HCT116 (cell line): ENCODE results near the gene SNX22. TPM values are rescaled to one million over a fixed set of nuclear protein-coding genes. Genes with fewer than 3 reads are reported as not detected.

Source experiments
- ATAC-seq: fragments of 200-7000 bp; cut with Tn5 transposase; 2 replicates; pipeline ENCODE4 v1.9.1; 2020; ENCODE audit warnings: mild to moderate bottlenecking, moderate library complexity
- BruUV-seq: library from RNA; stranded (reverse); fragments of 400-500 nt; replicated peaks from 2 replicates; lab custom pipeline; 2021; lab: Mats Ljungman, UMichigan
- CTCF ChIA-PET: fragments of 300-600 bp; sonication (Branson Sonifier 250); formaldehyde crosslinking; loops from one replicate; lab custom pipeline; 2021; ENCODE audit warnings: antibody characterized with exemption; lab: Charles Lee
- POLR2A ChIA-PET: fragments of 300-600, 350-600 bp; sonication (Branson Sonifier 250); formaldehyde crosslinking; loops from one replicate; lab custom pipeline; 2021; ENCODE audit warnings: antibody characterized with exemption; lab: Charles Lee
- RAD21 ChIA-PET, 2 experiments: fragments of 300-600 bp; sonication (Branson Sonifier 250); formaldehyde crosslinking; loops; one replicate each; lab custom pipeline; 2023; ENCODE audit warnings: low total read pairs in 2 of 2; ENCODE audit not compliant: uncharacterized antibody in 2 of 2, unreplicated experiment in 2 of 2, low non-redundant PET in 1 of 2; lab: Charles Lee
- DNase-seq: peaks from one replicate; pipeline ENCODE4 v3.0.0-alpha.2; 2010; ENCODE audit warnings: low read depth, low spot score
- H2AFZ ChIP-seq: fragments of 200-600 bp; shearing (Covaris generic), sonication (generic); 2 replicates; pipeline ENCODE4 v1.6.1; 2017; ENCODE audit warnings: low read depth, mixed run types, mixed read lengths, antibody characterized with exemption, low read length; ENCODE audit not compliant: poor library complexity, severe bottlenecking
- H3K27ac ChIP-seq: 2 replicates; pipeline ENCODE4 v1.5.1; 2012; ENCODE audit warnings: low read depth, low read length
- H3K27me3 ChIP-seq: fragments of 200-600 bp; sonication (generic); 2 replicates; pipeline ENCODE4 v1.6.1; 2016; ENCODE audit warnings: mixed run types, low read length, mixed read lengths; ENCODE audit not compliant: insufficient read depth
- H3K36me3 ChIP-seq, 2 experiments: fragments of 200-500 bp in 1 of 2; fragments of 200-600 bp in 1 of 2; sonication (Bioruptor generic) in 1 of 2; sonication (generic) in 1 of 2; 2 replicates each; pipeline versions ENCODE4 v1.5.1 to v1.6.1; 2014 to 2016; ENCODE audit warnings: low read length in 2 of 2, inconsistent platforms in 1 of 2, mixed read lengths in 1 of 2, mixed run types in 1 of 2; ENCODE audit not compliant: insufficient read depth in 2 of 2, control insufficient read depth in 1 of 2
- H3K4me1 ChIP-seq, 2 experiments: fragments of 200-600 bp in 1 of 2; sonication (generic) in 1 of 2; 2 replicates each; pipeline versions ENCODE4 v1.5.1 to v1.6.1; 2012 to 2017; ENCODE audit warnings: low read length in 2 of 2, inconsistent platforms in 1 of 2, mild to moderate bottlenecking in 1 of 2, mixed read lengths in 1 of 2, mixed run types in 1 of 2, moderate library complexity in 1 of 2; ENCODE audit not compliant: insufficient read depth in 2 of 2, control insufficient read depth in 1 of 2
- H3K4me2 ChIP-seq: fragments of 200-600 bp; sonication (generic); 2 replicates; pipeline ENCODE4 v1.6.1; 2017; ENCODE audit warnings: mixed run types, low read length, mixed read lengths
- H3K4me3 ChIP-seq, 2 experiments: fragments of 200-600 bp in 1 of 2; sonication (generic) in 1 of 2; replicated peaks in 1 of 2; 2 replicates each; pipeline ENCODE4 v1.5.1; 2011 to 2016; ENCODE audit warnings: low read length in 2 of 2, control low read depth in 1 of 2, low read depth in 1 of 2, mild to moderate bottlenecking in 1 of 2, mixed read lengths in 1 of 2, mixed run types in 1 of 2
- H3K79me2 ChIP-seq: fragments of 200-600 bp; sonication (generic); 2 replicates; pipeline ENCODE4 v1.6.1; 2017; ENCODE audit warnings: mild to moderate bottlenecking, mixed run types, low read length, moderate library complexity, mixed read lengths; ENCODE audit not compliant: insufficient read depth
- H3K9ac ChIP-seq: fragments of 200-600 bp; sonication (generic); 2 replicates; pipeline ENCODE4 v1.6.1; 2016; ENCODE audit warnings: low read length, mixed read lengths
- H3K9me2 ChIP-seq: fragments of 200-600 bp; sonication (generic), shearing (Covaris generic); 2 replicates; pipeline ENCODE4 v1.6.1; 2017; ENCODE audit warnings: mixed run types, mild to moderate bottlenecking, moderate library complexity; ENCODE audit not compliant: insufficient read depth
- H3K9me3 ChIP-seq, 2 experiments: fragments of 200-500 bp in 1 of 2; fragments of 200-600 bp in 1 of 2; sonication (Bioruptor generic) in 1 of 2; sonication (generic) in 1 of 2; 2 replicates each; pipeline ENCODE4 v1.6.1; 2014 to 2017; ENCODE audit warnings: low read length in 2 of 2, mixed read lengths in 2 of 2, inconsistent platforms in 1 of 2, low read depth in 1 of 2, mild to moderate bottlenecking in 1 of 2, mixed run types in 1 of 2, moderate library complexity in 1 of 2; ENCODE audit not compliant: control insufficient read depth in 1 of 2, insufficient read depth in 1 of 2
- H4K20me1 ChIP-seq: fragments of 200-600 bp; sonication (generic), shearing (Covaris generic); 2 replicates; pipeline ENCODE4 v1.6.1; 2017; ENCODE audit warnings: mixed run types, mild to moderate bottlenecking, moderate library complexity; ENCODE audit not compliant: insufficient read depth
- ATF3 ChIP-seq: IDR thresholded peaks from 2 replicates; pipeline ENCODE4 v1.6.1; 2012
- EGR1 ChIP-seq: IDR thresholded peaks from 2 replicates; pipeline ENCODE4 v1.6.1; 2012; ENCODE audit warnings: low read depth
- ELF1 ChIP-seq: IDR thresholded peaks from 2 replicates; pipeline ENCODE4 v1.6.1; 2012; ENCODE audit warnings: low read depth, borderline replicate concordance
- POLR2A ChIP-seq: IDR thresholded peaks from 2 replicates; pipeline ENCODE4 v1.7.0; 2011; ENCODE audit warnings: borderline replicate concordance; ENCODE audit not compliant: insufficient read depth, insufficient read length; ENCODE audit errors: extremely low read depth
- intact Hi-C: fragments of 100-400 bp; cut with micrococcal nuclease; formaldehyde crosslinking; loops from 2 replicates; pipeline ENCODE4 v1.10.0; 2022
- total RNA-seq: library from RNA; stranded (reverse); gene quantifications from one replicate; pipeline ENCODE4 v1.2.1, GENCODE V29; 2021; ENCODE audit not compliant: unreplicated experiment
- TF ChIP-seq, protein P1 (sequence below): IDR thresholded peaks from 2 replicates; pipeline ENCODE4 v1.6.1; 2012; ENCODE audit warnings: low read depth

The SNX22 gene
- total RNA-seq, 1 experiment from 2014 or later, result 6.3 TPM

DNA sequence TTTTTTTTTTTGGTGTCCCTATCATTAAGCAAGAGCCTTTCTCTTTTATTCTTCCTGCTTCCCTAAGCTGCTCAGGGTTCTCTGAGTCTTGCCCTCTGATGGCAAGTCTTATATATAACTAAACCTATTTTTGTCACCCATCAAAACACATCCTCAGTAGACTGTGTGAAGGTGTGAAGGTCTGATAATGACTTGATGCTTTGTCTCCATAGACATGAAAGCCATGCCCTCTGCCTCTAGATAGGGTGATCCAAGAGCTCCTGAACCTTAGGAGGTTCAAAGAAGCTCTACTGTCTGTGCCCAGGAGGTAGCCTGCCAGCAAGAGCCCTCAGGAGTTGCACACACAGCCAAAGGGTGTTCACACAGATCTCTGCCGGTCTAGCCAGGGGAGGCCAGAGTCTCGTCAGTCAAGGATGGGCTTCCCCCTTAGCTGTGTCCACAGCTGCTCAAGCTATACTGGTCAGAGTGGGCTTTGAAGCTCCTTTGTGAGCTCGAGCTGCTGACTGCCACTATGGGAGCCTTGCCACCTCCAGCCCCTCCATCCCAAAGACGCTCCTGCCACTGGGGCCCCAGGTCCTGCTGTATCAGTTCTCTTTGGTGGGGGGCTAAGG is 13.1 kb upstream of the SNX22 start:
- ChIA-PET RAD21 (no interaction called here), CTCF (no interaction called here), POLR2A (no interaction called here)
- Histone ChIP-seq H3K79me2 (no peaks in the 10 kb centered on the region), H3K9me3 (no peaks in the 10 kb centered on the region), H3K36me3 (peaks cover 24 to 30% of the 10 kb centered on the region in 2 experiments), H3K27me3 (no peaks in the 10 kb centered on the region), H3K9ac (no peak overlapping the region), H2AFZ (no peak overlapping the region), H3K4me1 (no peaks in the 10 kb centered on the region), H3K4me3 (no peak overlapping the region), H4K20me1 (no peaks in the 10 kb centered on the region), H3K9me2 (no peaks in the 10 kb centered on the region), H3K4me2 (no peak overlapping the region), H3K27ac (no peak overlapping the region)
- no peak for DNase-seq
- no peak for ATAC-seq
- intact Hi-C loops, result no loop called here
- TF ChIP-seq POLR2A, result no peak
- no peak for TF ChIP-seq ATF3
- TF ChIP-seq EGR1, result no peak
- TF ChIP-seq ELF1, result no peak
- TF ChIP-seq, protein P1, sequence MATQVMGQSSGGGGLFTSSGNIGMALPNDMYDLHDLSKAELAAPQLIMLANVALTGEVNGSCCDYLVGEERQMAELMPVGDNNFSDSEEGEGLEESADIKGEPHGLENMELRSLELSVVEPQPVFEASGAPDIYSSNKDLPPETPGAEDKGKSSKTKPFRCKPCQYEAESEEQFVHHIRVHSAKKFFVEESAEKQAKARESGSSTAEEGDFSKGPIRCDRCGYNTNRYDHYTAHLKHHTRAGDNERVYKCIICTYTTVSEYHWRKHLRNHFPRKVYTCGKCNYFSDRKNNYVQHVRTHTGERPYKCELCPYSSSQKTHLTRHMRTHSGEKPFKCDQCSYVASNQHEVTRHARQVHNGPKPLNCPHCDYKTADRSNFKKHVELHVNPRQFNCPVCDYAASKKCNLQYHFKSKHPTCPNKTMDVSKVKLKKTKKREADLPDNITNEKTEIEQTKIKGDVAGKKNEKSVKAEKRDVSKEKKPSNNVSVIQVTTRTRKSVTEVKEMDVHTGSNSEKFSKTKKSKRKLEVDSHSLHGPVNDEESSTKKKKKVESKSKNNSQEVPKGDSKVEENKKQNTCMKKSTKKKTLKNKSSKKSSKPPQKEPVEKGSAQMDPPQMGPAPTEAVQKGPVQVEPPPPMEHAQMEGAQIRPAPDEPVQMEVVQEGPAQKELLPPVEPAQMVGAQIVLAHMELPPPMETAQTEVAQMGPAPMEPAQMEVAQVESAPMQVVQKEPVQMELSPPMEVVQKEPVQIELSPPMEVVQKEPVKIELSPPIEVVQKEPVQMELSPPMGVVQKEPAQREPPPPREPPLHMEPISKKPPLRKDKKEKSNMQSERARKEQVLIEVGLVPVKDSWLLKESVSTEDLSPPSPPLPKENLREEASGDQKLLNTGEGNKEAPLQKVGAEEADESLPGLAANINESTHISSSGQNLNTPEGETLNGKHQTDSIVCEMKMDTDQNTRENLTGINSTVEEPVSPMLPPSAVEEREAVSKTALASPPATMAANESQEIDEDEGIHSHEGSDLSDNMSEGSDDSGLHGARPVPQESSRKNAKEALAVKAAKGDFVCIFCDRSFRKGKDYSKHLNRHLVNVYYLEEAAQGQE, result no peak
- BruUV-seq, result no TSS peak
